HG02610 (cell line): Measurements from ENCODE around the gene RSPH9.
A peak's percentile ranks its signal among the peaks of the same experiment; 100 is the strongest.

Experiments used
- ATAC-seq: cut with Tn5 transposase; IDR thresholded peaks from one replicate; pipeline ENCODE4 v1.9.1; 2021; ENCODE audit warnings: mild to moderate bottlenecking, moderate library complexity; ENCODE audit not compliant: unreplicated experiment

RSPH9 gene

GRCh38 chr6:43644940-43645612 is at the start of gene RSPH9:
RSPH9 (plus strand) TSS chr6:43645036; CDS start chr6:43645099, 63 bp downstream.
- ATAC-seq: peak; percentile 70

GRCh38 chr6:43600595-43600994 is 44.2 kb upstream of the RSPH9 start:
- ATAC-seq: no peak

GRCh38 chr6:43604174-43604573 is 40.7 kb upstream of the RSPH9 start:
- ATAC-seq: no peak

- no peak for ATAC-seq
These were observed 38.8 kb upstream of the RSPH9 start for GRCh38 chr6:43606019-43606418.

- no peak for ATAC-seq
These were observed 36.5 kb upstream of the RSPH9 start for GRCh38 chr6:43608310-43608763.

GRCh38 chr6:43608807-43609206 is 36.0 kb upstream of the RSPH9 start:
- no peak for ATAC-seq

GRCh38 chr6:43609402-43609801 is 35.4 kb upstream of the RSPH9 start:
- no peak for ATAC-seq

GRCh38 chr6:43610431-43610830 is 34.4 kb upstream of the RSPH9 start:
- no peak for ATAC-seq

GRCh38 chr6:43613721-43614395 is 31.0 kb upstream of the RSPH9 start:
- no peak for ATAC-seq

GRCh38 chr6:43614396-43614730 is 30.5 kb upstream of the RSPH9 start:
- ATAC-seq: no peak

- no peak for ATAC-seq
These were observed 27.9 kb upstream of the RSPH9 start for GRCh38 chr6:43616725-43617472.

GRCh38 chr6:43621078-43621835 is 23.6 kb upstream of the RSPH9 start:
- ATAC-seq: no peak

- no peak for ATAC-seq
These were observed 23.0 kb upstream of the RSPH9 start for GRCh38 chr6:43621836-43622180.

- no peak for ATAC-seq
These were observed 22.3 kb upstream of the RSPH9 start for GRCh38 chr6:43622541-43622940.

GRCh38 chr6:43623880-43624785 is 20.7 kb upstream of the RSPH9 start:
- ATAC-seq: no peak

GRCh38 chr6:43624786-43625288 is 20.0 kb upstream of the RSPH9 start:
- ATAC-seq: no peak

- no peak for ATAC-seq
These were observed 19.3 kb upstream of the RSPH9 start for GRCh38 chr6:43625393-43625992.

- ATAC-seq: no peak
These were observed 17.6 kb upstream of the RSPH9 start for GRCh38 chr6:43627008-43627825.
